GM19395 (cell line): ENCODE data around the gene SLC38A10.

Source experiments
- ATAC-seq: cut with Tn5 transposase; IDR thresholded peaks from one replicate; pipeline ENCODE4 v1.9.1; 2021; ENCODE audit warnings: mild to moderate bottlenecking, moderate library complexity; ENCODE audit not compliant: unreplicated experiment

SLC38A10 gene

DNA sequence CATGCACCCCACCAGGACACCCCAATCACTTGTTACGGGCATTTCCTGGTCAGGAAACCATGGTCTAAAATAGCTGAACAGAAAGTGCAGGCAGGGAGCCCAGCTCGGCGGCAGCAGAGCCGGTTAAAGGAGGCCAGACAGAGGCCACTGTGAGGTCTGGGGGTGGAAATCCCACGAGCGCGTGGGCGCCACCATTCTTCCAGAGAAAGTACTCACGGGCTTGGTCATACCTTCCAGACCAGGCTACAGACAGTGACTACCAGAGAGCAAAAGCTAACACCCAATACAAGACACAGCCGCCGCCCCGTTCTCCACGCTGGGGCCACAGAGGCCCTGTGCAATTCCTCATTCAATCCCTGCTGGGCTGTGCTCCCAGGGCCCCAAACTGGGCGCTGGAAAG, 84.2 kb downstream of the SLC38A10 start:
- no peak for ATAC-seq

DNA sequence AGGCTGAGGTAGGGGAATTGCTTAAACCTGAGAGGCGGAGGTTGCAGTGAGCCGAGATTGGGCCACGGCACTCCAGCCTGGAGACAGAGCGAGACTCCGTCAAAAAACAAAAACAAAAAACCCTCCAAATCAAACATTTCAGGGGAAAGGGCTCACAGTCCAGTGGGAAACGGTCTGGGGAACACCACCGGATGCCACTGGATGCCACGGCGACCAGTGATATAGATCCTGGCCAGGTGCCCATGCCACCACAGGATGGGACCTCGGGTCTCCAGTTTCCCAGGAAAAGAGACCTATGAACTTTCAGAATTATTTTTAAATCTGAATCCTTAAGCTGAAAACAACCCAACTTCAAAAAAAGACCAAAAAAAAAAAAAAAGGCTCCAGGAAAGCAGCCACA, 84.6 kb downstream of the SLC38A10 start:
- no peak for ATAC-seq

DNA sequence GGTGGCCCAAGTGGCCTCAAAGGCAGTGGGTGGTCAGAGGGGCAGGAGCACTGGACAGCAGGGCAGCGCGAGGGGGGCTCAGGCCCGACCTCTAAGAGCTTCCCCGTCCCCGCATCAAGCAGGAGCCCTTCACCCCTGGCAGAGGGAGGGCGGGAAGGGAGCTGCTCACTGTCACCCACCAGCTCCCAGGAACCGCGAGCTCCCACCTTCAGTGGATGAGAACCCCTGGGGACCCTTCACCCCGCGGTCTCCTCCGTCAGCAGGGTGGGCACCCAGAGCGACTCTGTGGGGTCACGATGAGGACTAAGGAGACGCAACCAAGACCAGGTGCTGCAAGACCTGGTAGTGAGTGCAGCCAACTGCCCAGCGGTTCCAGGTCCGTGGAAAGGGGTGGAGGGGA, 86.0 kb downstream of the SLC38A10 start:
- ATAC-seq: no peak

DNA sequence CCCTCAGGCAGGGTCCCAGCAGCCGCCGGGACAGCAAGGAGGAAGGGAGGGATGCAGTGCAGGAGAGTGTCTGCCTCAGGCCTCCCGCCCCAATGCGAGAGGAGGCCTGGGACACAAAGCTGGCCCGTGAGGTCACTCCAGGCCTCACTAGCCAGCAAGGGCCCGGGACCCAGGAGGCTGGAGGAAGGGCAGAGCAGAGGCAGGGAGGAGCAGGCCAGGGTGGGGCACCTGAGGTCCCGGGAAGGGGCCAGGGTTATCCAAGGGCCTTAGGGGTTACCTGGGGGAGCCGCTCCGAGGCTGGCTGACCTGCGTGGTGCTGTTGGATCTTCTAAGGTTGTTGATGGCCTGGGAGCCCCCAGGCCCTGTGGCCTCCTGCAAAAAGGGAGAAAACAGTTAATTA, 86.5 kb downstream of the SLC38A10 start:
- ATAC-seq: no peak

DNA sequence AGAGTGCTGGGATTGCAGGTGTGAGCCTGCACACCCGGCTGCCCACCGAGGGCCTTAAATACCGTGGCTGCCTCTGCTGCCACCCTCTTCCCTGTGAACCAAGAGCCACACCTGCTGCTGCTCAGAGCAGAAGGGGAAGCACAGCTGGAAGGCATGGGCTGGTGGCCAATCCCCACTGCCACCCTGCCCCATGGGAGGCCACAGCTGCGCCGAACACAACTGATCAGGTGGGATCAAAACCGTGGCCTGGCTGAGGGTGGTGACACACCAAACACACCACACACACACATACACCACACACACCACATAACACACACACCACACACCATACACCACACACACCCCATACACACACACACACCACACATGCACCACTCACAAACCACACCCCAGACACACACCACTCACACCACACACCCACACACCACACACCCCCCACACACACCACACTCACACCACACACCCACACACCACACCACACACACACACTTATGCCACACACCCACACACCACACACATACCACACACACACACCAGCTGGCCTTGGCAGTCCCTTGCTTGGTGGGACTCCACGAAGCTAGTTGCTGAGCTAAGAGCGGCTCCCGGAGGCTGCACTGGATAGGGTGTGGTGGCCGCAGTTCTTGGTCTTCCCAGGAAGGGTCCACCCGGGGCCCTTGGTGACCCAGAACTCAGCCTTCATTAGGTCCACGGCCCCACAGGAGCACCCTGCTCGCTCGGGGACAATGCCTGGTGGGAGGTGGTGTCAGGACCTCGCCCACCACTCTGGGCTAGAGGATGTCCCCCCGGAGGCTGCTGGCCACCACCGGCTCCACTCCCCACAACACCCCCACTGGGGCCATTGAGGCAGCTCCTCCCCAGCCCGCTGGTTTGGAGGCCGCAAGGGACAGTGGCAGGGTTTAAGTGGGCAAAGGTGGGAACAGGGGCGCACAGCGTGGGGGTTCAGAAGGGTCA, 87.2 kb downstream of the SLC38A10 start:
- ATAC-seq: no peak

DNA sequence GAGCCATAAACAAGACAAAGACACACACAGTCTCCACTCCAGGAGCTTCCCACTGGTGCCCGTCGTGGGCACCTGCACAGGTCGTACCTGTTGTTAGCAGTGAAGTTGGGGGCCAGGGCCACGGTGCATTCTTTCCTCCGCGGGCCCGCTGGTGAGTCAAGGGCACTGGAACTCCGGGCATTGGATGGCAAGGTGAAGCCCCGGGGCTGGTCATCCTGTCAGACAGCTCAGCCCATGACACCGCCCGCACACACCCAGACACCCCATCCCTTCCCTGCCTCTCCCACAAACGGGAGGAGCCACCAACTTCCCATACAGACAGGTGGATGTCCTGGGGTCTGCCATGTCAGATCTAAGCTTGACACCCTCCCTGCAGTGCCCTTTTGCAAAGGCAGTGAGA, 88.5 kb downstream of the SLC38A10 start:
- no peak for ATAC-seq

DNA sequence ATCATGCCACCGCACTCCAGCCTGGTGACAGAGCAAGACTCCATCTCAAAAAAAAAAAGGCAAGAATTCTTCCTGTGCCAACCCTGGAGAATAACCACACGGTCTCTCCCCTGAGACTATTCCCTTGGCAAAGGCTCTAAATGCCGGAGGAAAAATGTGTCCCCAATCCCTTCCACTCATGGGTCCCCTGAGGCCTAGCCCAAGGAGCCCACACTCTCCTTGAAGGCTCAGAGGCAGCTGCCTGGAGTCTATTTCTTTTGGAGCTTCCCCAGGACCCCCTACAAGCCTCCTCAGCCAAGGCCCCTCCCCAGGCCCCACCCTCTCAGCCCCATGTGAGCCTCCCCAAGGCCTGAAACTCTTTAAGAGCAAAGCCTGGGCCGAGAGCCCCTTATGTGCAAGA, 88.9 kb downstream of the SLC38A10 start:
- no peak for ATAC-seq

DNA sequence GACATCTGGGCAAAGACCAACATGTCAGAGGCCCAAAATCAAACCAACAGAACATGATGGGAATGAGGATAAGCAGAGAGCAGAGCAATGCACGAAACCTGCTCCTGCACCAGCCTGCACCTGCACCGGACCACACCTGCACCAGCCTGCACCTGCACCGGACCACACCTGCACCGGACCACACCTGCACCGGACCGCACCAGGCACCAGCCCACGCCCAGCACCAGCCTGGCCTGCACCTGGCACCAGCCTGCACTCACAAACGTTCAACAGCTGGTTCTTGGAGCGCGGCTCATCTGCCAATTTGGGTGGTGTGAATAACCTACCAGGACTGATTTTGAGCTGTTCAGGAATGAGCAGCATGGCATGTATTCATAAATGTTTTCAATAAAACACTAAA, 90.5 kb downstream of the SLC38A10 start:
- no peak for ATAC-seq

DNA sequence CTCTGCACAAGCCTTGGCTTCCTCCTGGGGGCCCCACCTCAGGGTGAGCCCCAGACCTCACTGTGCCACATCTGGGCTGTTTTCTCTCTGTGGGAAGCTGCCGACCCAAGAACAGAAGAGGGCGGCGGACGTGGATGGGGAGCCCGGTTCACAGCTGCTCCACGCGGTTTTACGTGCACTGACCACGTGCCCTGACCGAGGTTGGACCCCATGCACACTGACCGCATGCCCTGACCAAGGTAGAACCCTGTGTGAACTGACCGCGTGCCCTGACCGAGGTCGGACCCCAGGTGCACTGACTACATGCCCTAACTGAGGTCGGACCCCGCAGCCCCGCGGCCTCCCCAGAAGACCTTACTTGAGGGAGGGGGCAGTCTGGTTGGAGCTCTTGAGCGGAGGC, 92.0 kb downstream of the SLC38A10 start:
- no peak for ATAC-seq

DNA sequence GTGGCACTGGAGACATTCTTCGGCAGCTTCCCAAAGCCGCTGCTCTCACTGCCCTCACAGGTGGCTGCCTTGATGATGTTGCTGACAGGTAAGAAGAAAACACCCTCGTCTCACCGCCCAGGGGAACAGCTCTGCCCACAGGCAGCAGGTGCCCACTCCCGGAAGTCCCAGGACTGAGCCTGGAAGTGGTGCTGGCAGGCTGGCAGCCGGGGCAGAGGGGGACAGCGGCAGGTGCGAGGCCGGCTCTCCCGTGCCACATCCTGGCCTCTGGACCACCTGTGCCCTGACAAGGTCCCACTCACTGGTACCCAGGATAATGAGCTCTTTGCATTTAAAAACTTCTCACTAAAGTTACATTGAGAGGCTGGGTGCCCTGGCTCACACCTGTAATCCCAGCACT, 92.8 kb downstream of the SLC38A10 start:
- ATAC-seq: no peak

DNA sequence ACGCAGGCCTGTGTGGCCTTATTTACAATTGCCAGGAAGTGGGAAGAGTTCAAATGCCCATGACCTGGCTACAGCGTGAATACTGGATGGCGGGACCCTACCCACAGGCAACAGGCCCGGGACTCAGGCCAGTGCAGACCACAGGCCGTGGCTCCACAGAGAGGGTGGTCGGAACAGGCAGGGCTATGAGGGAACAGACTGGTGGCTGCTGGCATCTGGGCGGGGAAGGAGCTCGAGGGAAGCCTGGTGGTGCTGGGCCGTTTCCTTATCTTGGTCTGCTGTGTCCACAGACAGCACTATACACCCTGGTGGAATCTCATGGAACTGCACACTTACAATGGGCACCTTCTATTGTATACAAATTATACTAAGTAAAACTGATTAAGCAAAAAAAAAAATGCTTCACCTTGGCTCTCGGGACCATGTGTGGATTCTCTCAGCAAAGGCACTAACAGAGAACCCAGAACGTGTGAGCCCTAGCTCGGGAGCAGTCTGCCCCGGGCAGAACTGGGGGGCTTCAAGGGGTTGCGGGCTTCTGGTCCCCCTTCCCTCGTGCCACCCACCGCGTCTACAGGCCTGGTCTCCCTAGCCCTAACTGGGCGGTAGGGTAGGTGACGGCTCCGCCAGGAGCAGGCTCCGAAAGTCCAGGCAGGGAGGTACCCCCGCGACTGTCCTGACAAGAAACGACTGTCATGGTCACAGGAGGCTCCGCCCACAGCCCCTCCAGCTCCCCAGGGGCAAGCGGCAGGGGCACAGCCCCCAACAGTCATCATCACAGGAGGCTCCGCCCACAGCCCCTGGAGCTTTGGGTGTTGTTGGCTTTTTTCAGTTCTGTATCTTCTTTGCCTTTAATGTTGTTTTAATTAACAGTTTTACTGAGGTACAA, 94.2 kb downstream of the SLC38A10 start:
- ATAC-seq: no peak

DNA sequence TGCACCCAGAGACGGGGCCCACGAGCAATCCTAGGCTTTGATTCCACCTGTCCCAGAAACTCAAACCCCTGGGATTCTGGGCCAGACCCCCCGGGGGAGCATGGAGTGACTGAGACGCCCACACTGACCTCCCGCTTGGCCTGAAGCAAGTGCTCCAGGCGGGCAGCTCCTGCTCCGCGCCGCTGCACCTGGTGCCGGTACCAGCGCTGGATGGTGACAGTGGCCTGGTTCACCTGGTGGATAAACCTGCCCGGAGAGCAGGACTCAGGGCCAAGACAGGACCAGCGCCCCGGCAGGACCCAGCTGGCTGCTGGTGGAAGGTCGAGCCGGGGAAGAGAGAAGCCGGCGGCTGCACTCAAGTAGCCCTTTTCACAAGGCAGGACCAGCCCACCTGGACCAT, 94.9 kb downstream of the SLC38A10 start:
- ATAC-seq: no peak

DNA sequence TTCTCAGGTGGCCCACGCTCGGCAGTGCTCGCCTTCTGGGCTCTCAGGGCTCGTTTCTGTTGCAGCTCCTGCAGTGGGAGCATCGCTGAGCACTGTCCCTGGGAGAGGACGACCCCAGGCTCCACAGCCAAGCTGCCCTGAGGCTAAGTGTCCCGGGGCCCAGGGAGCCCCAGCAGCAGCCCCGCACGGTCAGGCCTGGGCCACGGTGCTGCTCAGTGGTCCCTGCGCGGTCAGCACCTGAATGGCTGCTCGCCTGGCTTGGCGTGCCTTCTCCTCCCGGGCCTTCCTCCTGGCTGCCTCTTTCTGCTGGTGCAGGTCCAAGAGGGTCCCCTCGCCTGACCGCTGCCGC, 95.7 kb downstream of the SLC38A10 start:
- no peak for ATAC-seq

DNA sequence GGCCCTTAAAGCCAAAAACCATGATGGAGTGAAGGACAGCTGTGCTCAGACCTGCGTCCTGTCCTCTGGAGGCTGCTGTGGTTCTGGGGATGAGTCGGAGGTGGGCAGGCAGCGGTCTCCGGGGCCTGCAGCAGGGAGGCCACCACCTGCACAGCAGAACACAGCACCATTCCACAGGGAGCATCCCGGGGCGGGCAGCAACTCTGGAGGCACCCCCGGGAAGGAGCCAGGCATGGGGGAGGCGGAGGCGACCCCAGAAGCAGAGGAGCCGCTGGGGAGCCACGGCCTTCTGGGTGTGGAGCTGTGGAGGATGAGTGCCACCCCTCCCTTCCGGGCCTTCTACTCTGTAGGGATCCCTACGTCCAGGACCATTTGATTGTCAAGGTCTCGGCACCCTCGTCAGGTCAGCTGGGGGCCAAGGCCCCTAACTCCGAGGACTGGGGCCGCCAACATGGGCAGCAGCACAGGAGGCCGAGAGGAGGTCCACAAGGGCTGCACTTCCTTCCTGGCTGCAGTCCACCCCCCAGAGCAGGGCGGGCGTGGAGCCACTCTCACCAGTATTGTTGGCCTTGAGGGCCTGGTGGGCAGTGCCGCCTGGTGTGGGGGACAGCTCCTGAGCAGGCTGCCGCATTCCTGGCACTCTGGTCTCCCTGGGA, 96.2 kb downstream of the SLC38A10 start:
- no peak for ATAC-seq

DNA sequence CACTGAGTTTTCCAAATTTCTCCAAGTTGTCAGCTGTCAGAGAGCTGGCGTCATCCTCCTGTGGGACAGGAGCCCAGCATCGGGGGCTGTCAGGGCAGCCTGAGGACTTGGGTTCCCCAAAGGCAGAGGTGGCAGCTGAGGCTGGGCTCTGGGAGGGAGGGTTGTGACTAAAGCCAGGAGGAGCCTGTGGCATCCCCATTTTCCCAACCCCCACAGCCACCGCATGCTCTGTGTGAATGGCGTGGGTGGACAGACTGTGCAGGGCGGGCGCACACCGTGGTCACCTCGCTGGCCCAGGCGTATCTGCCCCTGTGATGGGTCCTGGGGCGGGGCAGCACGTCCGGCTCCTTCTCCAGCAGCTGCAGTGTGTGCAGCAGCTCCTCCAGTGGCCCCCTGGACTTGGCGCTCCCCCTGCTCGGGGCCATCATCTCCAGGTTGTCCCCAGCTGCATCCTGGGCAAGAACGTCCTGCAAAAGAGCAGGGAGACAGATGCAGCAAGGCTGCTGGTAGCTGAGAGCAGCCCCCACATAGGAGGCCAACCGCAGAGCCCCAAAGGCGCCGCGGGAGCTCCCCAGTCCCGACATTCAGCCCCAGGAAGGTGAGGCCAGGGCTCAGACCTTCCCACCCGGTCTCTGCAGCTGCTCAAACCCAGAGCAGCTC, 97.1 kb downstream of the SLC38A10 start:
- no peak for ATAC-seq

DNA sequence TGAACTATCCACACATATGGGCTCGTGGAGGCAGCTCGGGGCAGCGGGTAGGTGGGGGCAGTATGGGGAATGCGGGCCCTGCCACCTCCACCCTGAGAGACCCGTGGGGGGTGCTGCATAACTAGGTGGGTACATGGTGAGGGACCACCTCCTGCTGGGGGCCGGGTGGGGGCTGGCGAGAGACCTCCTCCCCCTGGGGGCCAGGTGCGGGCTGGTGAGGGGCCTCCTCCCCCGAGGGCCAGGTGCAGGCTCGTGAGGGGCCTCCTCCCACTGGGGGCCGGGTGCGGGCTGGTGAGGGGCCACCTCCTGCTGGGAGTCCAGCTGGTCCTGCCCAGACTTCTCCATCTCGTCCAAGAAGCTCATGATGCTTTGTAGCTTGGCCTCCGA, 97.7 kb downstream of the SLC38A10 start:
- ATAC-seq: no peak

DNA sequence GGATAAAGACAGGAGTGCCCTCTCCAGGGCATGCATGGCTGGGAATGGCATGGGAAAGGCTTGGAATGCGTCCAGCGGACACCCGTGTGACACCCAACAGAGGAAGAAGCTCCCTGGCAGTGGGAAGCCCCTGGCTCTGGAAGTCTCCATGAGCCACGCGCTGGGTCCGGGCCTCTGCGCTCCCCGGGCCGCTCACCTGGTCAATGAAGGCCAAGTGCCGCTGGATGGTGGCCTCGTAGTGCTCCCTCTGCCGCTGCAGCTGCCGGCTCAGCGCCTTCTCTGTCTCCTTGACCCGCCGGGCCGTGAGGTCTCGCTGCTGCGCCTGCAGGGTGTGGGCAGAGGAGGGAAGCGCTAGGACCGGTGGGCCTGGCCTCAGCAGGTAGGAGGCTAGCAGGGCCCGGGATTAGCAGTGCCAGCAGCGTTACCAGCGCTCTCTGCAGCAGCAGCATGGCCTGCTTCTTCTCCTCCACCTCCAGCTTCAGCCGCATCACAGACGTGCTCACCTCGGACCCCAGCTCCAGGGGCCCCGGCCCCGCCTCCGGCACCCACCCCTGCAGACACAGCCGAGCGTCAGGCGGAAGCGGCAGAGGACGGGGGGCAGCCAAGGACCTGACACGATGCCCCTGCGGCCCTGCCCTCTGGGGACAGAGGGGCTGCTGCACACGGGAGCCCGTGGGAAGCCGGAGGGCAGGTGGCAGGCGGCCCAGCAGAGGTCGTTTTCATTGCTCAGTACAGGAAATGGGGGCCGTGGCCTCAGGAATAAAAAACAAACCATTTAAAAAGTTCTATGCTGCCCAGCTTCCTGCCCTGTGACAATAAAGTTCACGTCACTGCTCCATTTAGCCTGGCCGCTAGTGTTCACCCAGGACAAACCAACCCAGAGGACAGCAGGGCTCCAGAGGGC, 98.3 kb downstream of the SLC38A10 start:
- ATAC-seq: no peak

DNA sequence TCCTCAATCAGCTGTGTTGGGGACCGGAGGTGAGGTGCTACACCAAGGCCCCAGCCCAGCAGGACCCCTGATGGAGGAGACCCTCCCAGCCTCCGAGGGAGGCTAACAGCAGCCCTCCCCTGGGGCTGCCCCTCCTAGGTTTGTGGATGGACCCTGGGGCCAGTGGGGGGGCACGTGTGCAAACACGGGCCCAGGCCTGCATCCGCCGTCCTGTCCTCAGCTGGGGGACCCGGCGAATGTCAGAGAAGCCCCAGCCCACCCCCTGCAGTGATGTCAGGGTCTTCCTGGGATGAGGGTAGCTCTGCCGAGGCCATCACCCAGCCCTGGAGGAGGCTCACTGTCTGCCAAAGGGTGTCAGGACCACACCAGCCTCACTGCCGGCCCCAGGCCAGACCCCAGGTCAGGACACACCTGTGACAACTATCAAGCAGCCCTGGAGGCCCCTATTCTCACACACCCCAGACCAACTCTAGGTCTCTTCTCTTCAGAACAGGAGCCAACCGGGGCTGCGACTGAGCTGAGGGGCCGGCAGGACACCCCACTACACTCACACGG, 99.1 kb downstream of the SLC38A10 start:
- no peak for ATAC-seq
